Ovary (tissue), 3 donors: ENCODE measurements around the gene TBPL2.
"Not testable (repeated sequence)": the region's sequence is repeated elsewhere in the genome, so short reads cannot be mapped to it uniquely, and the experiment has no call there.

ENCODE experiments used
- POLR2A ChIP-seq: fragments of 450-650 bp; IDR thresholded peaks from one replicate; pipeline ENCODE4 v1.6.1; 2017; ENCODE audit warnings: antibody characterized with exemption, mild to moderate bottlenecking, moderate library complexity
- TF ChIP-seq, protein P1 (sequence below), 3 donors: fragments of 450-650 bp in 2 of 3; fragments of 200-600 bp in 1 of 3; IDR thresholded peaks; one replicate each; pipeline versions ENCODE4 v1.5.1 to v1.8.0; 2016 to 2022; ENCODE audit warnings: antibody characterized with exemption in 3 of 3, mild to moderate bottlenecking in 1 of 3
- donor health status: DM: no; HTN: no; CAD: no.

DNA sequence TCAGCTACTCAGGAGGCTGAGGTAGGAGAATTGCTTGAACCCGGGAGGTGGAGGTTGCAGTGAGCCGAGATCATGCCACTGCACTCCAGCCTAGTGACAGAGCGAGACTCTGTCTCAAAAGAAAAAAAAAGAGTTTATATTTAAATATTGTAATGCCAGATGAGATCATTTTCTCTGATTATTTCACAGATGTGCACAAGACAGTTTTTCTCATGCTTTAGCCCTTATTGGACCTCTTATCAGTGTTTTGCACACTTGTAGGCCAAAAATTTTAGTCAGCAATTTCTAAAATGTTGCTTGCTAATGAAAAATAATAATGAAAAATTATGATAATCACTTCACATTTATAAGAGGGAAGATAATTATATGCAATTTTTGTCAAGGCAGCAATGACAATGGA lies 36.0 kb upstream of the TBPL2 start:
- TF ChIP-seq, protein P1, sequence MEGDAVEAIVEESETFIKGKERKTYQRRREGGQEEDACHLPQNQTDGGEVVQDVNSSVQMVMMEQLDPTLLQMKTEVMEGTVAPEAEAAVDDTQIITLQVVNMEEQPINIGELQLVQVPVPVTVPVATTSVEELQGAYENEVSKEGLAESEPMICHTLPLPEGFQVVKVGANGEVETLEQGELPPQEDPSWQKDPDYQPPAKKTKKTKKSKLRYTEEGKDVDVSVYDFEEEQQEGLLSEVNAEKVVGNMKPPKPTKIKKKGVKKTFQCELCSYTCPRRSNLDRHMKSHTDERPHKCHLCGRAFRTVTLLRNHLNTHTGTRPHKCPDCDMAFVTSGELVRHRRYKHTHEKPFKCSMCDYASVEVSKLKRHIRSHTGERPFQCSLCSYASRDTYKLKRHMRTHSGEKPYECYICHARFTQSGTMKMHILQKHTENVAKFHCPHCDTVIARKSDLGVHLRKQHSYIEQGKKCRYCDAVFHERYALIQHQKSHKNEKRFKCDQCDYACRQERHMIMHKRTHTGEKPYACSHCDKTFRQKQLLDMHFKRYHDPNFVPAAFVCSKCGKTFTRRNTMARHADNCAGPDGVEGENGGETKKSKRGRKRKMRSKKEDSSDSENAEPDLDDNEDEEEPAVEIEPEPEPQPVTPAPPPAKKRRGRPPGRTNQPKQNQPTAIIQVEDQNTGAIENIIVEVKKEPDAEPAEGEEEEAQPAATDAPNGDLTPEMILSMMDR (IDR thresholded peaks at IDR 0.05) = not testable (repeated sequence)
- TF ChIP-seq POLR2A = not testable (repeated sequence)
